HG03342 (cell line): ENCODE results near the gene MYH1.

Source experiments
- ATAC-seq: cut with Tn5 transposase; IDR thresholded peaks from one replicate; pipeline ENCODE4 v1.9.1; 2021; ENCODE audit warnings: mild to moderate bottlenecking, moderate library complexity; ENCODE audit not compliant: unreplicated experiment

The MYH1 gene

GRCh38 chr17:10492004-10492403 is 26.3 kb downstream of the MYH1 start:
- ATAC-seq: no peak

- ATAC-seq: no peak
These were observed 36.1 kb downstream of the MYH1 start for GRCh38 chr17:10482252-10482651.

- ATAC-seq: no peak
These were observed 40.6 kb downstream of the MYH1 start for GRCh38 chr17:10477701-10478100.

GRCh38 chr17:10474536-10474935 is 43.8 kb downstream of the MYH1 start:
- no peak for ATAC-seq

- ATAC-seq: no peak
These were observed 46.5 kb downstream of the MYH1 start for GRCh38 chr17:10471858-10472257.

- ATAC-seq: no peak
These were observed 48.9 kb downstream of the MYH1 start, which contains the start of gene MYH4 for GRCh38 chr17:10469459-10469858. Gene MYH4 (minus strand): TSS chr17:10469559. CDS start chr17:10466745, 2,814 bp downstream.

GRCh38 chr17:10463402-10463801 is 54.9 kb downstream of the MYH1 start:
- ATAC-seq: no peak

GRCh38 chr17:10460062-10460461 is 58.3 kb downstream of the MYH1 start:
- no peak for ATAC-seq

GRCh38 chr17:10458701-10459100 is 59.6 kb downstream of the MYH1 start:
- no peak for ATAC-seq

- ATAC-seq: no peak
These were observed 60.4 kb downstream of the MYH1 start for GRCh38 chr17:10457952-10458351.

GRCh38 chr17:10447026-10447931 is 71.1 kb downstream of the MYH1 start:
- no peak for ATAC-seq
